Natural killer cell treated with Interleukin-12 subunit alpha and Interleukin-12 subunit beta and Interleukin-15 and Interleukin-18, amount 100 ng/mL, for 72 hours (primary cell): ENCODE measurements around the gene IFNA8. TPM values are rescaled to one million over a fixed set of nuclear protein-coding genes. Genes with fewer than 3 reads are reported as not detected.
"Not testable (repeated sequence)": the region's sequence is repeated elsewhere in the genome, so short reads cannot be mapped to it uniquely, and the experiment has no call there.

ENCODE experiments used
- ATAC-seq, 2 donors: fragments of 150-1000 bp; cut with Tn5 transposase in 1 of 2; sonication (Bioruptor Pico), chemical (Tn5 transposase) in 1 of 2; 2 replicates each; pipeline ENCODE4 v1.10.0; 2021
- DNase-seq: peaks from one replicate; pipeline ENCODE4 v3.0.0; 2022; ENCODE audit warnings: low spot score
- H3K27ac Mint-ChIP-seq, 2 donors: 1 replicate in 1 of 2; 2 replicates in 1 of 2; pipeline ENCODE4 v1.8.0; 2022; ENCODE audit warnings: mixed read lengths in 2 of 2, mild to moderate bottlenecking in 1 of 2, moderate library complexity in 1 of 2
- H3K27me3 Mint-ChIP-seq, 2 donors: 1 replicate in 1 of 2; 2 replicates in 1 of 2; pipeline ENCODE4 v1.8.0; 2022; ENCODE audit warnings: mixed read lengths in 2 of 2
- H3K36me3 Mint-ChIP-seq: one replicate; pipeline ENCODE4 v1.8.0; 2022; ENCODE audit warnings: mixed read lengths
- H3K4me1 Mint-ChIP-seq, 2 donors: 1 replicate in 1 of 2; 2 replicates in 1 of 2; pipeline ENCODE4 v1.8.0; 2022; ENCODE audit warnings: low read depth in 2 of 2, mixed read lengths in 2 of 2, mild to moderate bottlenecking in 1 of 2
- H3K4me3 Mint-ChIP-seq: one replicate; pipeline ENCODE4 v1.8.0; 2022; ENCODE audit warnings: mixed read lengths
- H3K9me3 Mint-ChIP-seq: 2 replicates; pipeline ENCODE4 v1.8.0; 2022; ENCODE audit warnings: mixed read lengths
- total RNA-seq, 2 donors: library from RNA; stranded (reverse); gene quantifications; one replicate each; pipeline ENCODE4 v1.2.3, GENCODE V29; 2022

IFNA8 gene
- not detected for total RNA-seq

- no peak within 1 kb of the TSS for H3K27ac Mint-ChIP-seq
- ATAC-seq = no peak
- H3K9me3 Mint-ChIP-seq = no peaks in the 10 kb centered on the region
- no peaks in the 10 kb centered on the region for H3K36me3 Mint-ChIP-seq
- peaks cover 29 to 31% of the 10 kb centered on the region in 2 donors for H3K27me3 Mint-ChIP-seq
- H3K4me3 Mint-ChIP-seq = no peak within 1 kb of the TSS
- no peak for DNase-seq
- H3K4me1 Mint-ChIP-seq = no peaks in the 10 kb centered on the region
Measured at GRCh38 chr9:21408817-21409216, at the start of gene IFNA8. Gene IFNA8 (plus strand): TSS chr9:21409117. CDS start chr9:21409177, 60 bp downstream.

- Mint-ChIP-seq H3K36me3 (no peaks in the 10 kb centered on the region), H3K4me1 (peaks cover 15 to 16% of the 10 kb centered on the region in 2 donors), H3K4me3 (no peak overlapping the region), H3K9me3 (no peaks in the 10 kb centered on the region), H3K27ac (no peak overlapping the region), H3K27me3 (peaks cover 21 to 36% of the 10 kb centered on the region in 2 donors)
- no peak for ATAC-seq
- no peak for DNase-seq
Measured at GRCh38 chr9:21362287-21362686, 46.6 kb upstream of the IFNA8 start.

DNA sequence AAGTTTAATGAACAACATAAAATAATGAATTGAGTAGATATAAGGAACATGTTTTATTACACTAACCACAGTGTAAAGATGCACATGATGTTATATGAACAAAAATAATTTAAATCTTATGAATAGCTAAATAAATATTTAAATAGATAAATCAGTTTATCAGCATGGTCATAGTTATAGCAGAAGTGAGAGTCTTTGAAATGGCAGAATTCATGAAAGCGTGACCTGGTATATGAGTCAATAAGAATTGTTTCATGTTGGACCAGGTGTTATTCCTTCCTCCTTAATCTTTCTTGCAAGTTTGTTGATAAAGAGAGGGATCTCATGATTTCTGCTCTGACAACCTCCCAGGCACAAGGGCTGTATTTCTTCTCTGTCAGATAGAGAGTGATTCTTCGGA is 41.7 kb upstream of the IFNA8 start:
- DNase-seq, H3K27ac Mint-ChIP-seq, H3K4me3 Mint-ChIP-seq, ATAC-seq, H3K9me3 Mint-ChIP-seq, H3K4me1 Mint-ChIP-seq, H3K36me3 Mint-ChIP-seq: not testable (repeated sequence)
- H3K27me3 Mint-ChIP-seq = peaks cover 27 to 59% of the 10 kb centered on the region in 2 donors

DNA sequence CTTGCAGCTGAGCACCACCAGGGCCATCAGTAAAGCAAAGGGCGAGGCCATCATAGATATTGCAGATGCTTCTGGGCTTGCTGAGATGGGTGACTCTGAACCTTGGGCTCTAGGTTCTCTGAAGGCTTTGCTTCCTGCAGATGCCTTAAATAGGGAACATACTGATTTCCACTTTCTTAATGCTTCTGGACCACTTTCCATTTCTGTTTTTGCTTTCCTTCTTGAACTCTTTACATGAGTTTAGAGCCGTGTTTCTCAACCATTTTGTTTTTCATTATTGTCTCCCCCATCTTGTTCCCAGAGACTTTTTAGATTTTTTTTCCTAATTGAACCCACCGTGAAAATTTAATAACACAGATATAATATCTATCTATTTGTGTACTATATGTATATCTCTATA is 41.0 kb upstream of the IFNA8 start, which contains the start of gene IFNA13:
TSS of gene IFNA13 (minus strand) at position 101 of the 400 bp plus-strand sequence. CDS start at position 54, 47 bp downstream.
- DNase-seq (no peak), ATAC-seq (no peak)
- Mint-ChIP-seq H3K36me3 (no peaks in the 10 kb centered on the region), H3K4me3 (no peak within 1 kb of the TSS), H3K4me1 (no peaks in the 10 kb centered on the region), H3K27ac (no peak within 1 kb of the TSS), H3K27me3 (peaks cover 27 to 57% of the 10 kb centered on the region in 2 donors), H3K9me3 (no peaks in the 10 kb centered on the region)

- not testable (repeated sequence) for H3K4me3 Mint-ChIP-seq, H3K9me3 Mint-ChIP-seq, H3K4me1 Mint-ChIP-seq, H3K36me3 Mint-ChIP-seq, DNase-seq, H3K27ac Mint-ChIP-seq, ATAC-seq
- H3K27me3 Mint-ChIP-seq = peaks cover 23 to 42% of the 10 kb centered on the region in 2 donors
Measured at GRCh38 chr9:21371467-21371866, 37.5 kb upstream of the IFNA8 start.

DNA sequence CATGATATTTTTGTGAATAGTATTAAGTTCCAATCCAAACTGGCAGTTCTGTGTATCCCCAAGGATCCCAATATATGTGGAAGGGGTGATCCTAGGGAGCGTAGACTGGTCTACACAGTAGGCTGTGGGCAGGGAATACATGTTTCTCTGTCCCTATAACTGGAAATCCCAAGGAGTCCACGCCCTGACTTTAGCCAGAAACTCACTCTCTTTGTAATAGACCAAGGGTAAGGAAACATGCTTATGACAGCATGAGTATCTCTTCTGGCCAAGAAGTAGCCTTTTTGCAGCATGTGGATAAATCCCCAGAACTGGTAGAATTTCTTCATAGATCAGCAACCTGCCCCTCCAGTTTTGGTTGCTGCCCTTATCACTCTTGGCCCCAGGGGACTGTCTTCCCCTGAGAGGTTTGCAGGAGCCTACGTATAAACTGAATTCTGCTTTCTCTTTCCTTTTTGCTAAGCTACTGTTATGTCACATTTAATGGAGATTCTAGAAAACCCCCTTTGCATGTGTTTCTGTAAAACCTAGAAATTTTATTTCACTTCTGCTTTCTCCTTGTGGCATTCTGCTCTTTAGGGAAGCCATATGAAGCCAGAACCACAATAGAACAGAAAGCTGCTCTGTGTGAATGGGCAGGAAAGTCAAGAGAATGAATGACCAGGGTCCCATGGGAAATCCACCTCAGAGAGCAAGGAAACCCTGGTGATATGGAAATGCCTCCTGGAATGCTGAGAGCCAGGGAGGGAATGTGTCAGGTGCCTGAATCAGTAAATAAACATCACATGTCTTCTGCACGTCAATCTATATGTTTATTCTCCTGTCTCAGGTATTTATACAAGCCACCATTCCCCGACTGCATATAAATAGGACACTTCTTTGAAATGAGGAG is 27.2 kb upstream of the IFNA8 start:
- H3K36me3 Mint-ChIP-seq = no peaks in the 10 kb centered on the region
- H3K4me1 Mint-ChIP-seq = peaks cover 12 to 13% of the 10 kb centered on the region in 2 donors
- peaks cover 27 to 41% of the 10 kb centered on the region in 2 donors for H3K27me3 Mint-ChIP-seq
- no peaks in the 10 kb centered on the region for H3K9me3 Mint-ChIP-seq
- no peak overlapping the region for H3K27ac Mint-ChIP-seq
- DNase-seq (no peak), ATAC-seq (peak; percentile 86 to 92)
- H3K4me3 Mint-ChIP-seq = no peak overlapping the region

GRCh38 chr9:21383627-21384026 is 25.3 kb upstream of the IFNA8 start:
- Mint-ChIP-seq H3K27ac (no peak overlapping the region), H3K4me1 (peaks cover 12 to 13% of the 10 kb centered on the region in 2 donors), H3K36me3 (no peaks in the 10 kb centered on the region), H3K27me3 (peaks cover 29 to 38% of the 10 kb centered on the region in 2 donors), H3K9me3 (no peaks in the 10 kb centered on the region), H3K4me3 (no peak overlapping the region)
- no peak for ATAC-seq
- no peak for DNase-seq

DNA sequence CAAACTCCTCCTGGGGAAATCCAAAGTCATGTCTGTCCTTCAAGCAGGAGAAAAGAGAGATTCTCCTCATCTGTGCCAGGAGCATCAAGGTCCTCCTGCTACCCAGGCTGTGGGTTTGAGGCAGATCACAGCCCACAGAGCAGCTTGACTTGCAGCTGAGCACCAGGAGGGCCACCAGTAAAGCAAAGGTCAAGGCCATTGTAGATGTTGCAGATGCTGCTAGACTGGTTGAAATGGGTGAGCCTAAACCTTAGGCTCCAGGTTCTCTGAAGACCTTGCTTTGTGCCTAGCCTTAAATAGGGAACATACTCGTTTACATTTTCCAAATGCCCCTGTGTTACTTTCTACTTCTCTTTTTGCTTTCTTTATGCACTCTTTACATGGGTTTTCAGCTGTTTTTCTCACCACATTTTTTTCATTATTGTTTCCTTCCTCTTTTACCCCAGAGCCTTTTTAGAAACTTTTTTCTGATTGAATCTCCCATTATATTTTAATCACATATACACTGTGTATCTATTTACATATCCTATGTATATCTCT is 23.7 kb upstream of the IFNA8 start, which contains the start of gene IFNA2:
TSS of gene IFNA2 (minus strand) at position 268 of the 540 bp plus-strand sequence. CDS start at position 199, 69 bp downstream.
- Mint-ChIP-seq H3K27ac (no peak within 1 kb of the TSS), H3K4me1 (peaks cover 12 to 13% of the 10 kb centered on the region in 2 donors), H3K9me3 (no peaks in the 10 kb centered on the region), H3K4me3 (no peak within 1 kb of the TSS), H3K27me3 (peaks cover 31 to 38% of the 10 kb centered on the region in 2 donors), H3K36me3 (no peaks in the 10 kb centered on the region)
- ATAC-seq = no peak
- no peak for DNase-seq

DNA sequence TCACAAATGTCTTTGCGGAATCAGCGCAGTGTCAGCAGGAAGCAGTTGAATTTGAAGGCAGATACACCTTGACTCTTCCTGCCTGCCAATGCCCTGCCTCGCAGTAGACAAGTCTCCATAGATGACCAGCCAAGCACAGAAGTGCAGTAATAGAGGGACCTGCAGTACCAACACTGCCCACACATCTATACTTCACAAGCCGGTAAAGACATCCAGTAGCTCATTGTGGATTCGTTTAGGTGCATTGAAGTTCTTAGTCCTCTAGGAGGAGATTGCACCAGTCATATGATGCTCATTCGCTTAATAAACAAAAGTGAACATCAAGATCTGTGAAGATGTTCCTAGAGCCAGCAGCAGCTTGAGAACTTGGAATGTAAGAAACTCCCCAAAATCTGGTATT is 16.6 kb upstream of the IFNA8 start:
- Mint-ChIP-seq H3K4me1 (peaks cover 6 to 10% of the 10 kb centered on the region in 2 donors), H3K27ac (no peak overlapping the region), H3K4me3 (no peak overlapping the region), H3K27me3 (peaks cover 49 to 68% of the 10 kb centered on the region in 2 donors), H3K36me3 (no peaks in the 10 kb centered on the region), H3K9me3 (no peaks in the 10 kb centered on the region)
- no peak for DNase-seq
- ATAC-seq = no peak

GRCh38 chr9:21395778-21396717 is 12.9 kb upstream of the IFNA8 start:
- peaks cover 6 to 10% of the 10 kb centered on the region in 2 donors for H3K4me1 Mint-ChIP-seq
- H3K27ac Mint-ChIP-seq = peak overlapping the region in 1 of 2 donors; percentile 14
- H3K27me3 Mint-ChIP-seq = peaks cover 51 to 61% of the 10 kb centered on the region in 2 donors
- H3K36me3 Mint-ChIP-seq = no peaks in the 10 kb centered on the region
- H3K9me3 Mint-ChIP-seq = no peaks in the 10 kb centered on the region
- ATAC-seq (peak; percentile 72 to 75), DNase-seq (no peak)
- peak overlapping the region; percentile 80 for H3K4me3 Mint-ChIP-seq

- Mint-ChIP-seq H3K4me1 (peaks cover 6 to 10% of the 10 kb centered on the region in 2 donors), H3K9me3 (no peaks in the 10 kb centered on the region), H3K4me3 (no peak overlapping the region), H3K27me3 (peaks cover 47 to 54% of the 10 kb centered on the region in 2 donors), H3K27ac (no peak overlapping the region), H3K36me3 (no peaks in the 10 kb centered on the region)
- no peak for DNase-seq
- ATAC-seq = no peak
Measured at GRCh38 chr9:21398955-21399489, 9.9 kb upstream of the IFNA8 start.

DNA sequence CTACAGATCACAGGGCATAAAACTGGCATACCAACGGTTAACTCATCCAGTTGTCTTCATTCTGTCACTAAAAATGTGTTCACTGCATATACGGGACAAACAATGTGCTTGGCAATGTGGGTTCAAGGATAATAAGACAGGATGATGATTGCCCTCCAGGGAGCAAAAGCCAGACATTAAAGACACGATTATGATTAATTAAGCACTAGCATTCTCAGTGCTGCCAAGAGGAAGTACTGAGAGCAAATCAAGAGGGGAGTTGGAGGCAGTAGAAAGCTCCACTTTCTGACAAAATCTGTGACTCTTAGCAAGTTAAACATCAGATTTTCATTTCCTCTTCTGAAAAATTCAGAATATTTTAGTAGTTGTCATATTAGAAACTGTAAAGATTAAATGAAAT is 9.0 kb upstream of the IFNA8 start:
- Mint-ChIP-seq H3K27me3 (peaks cover 48 to 58% of the 10 kb centered on the region in 2 donors), H3K4me3 (no peak overlapping the region), H3K9me3 (no peaks in the 10 kb centered on the region), H3K4me1 (peaks cover 6 to 10% of the 10 kb centered on the region in 2 donors), H3K27ac (no peak overlapping the region), H3K36me3 (no peaks in the 10 kb centered on the region)
- no peak for DNase-seq
- ATAC-seq = no peak
